Smooth muscle cell (in vitro differentiated cells): ENCODE measurements around the gene GRID1. TPM values are rescaled to one million over a fixed set of nuclear protein-coding genes. Genes with fewer than 3 reads are reported as not detected.

ENCODE experiments used
- DNase-seq: peaks from one replicate; lab custom pipeline; 2025; ENCODE audit not compliant: unreplicated experiment; lab: John Stamatoyannopoulos, UW
- H2AFZ ChIP-seq: fragments of 200-600 bp; sonication (generic); 2 replicates; pipeline ENCODE4 v1.6.0; 2016; ENCODE audit warnings: antibody characterized with exemption, low read depth, mild to moderate bottlenecking
- H3F3A ChIP-seq: fragments of 200-600 bp; sonication (generic); 2 replicates; pipeline ENCODE4 v1.6.0; 2017; ENCODE audit warnings: antibody characterized with exemption, low read depth
- H3K27ac ChIP-seq: fragments of 200-600 bp; sonication (generic); 2 replicates; pipeline ENCODE4 v1.5.1; 2016; ENCODE audit warnings: low read depth, mild to moderate bottlenecking
- H3K27me3 ChIP-seq: fragments of 200-600 bp; sonication (generic); 2 replicates; pipeline ENCODE4 v1.6.1; 2016; ENCODE audit warnings: low read depth, mild to moderate bottlenecking
- H3K36me3 ChIP-seq: fragments of 200-600 bp; sonication (generic); 2 replicates; pipeline ENCODE4 v1.5.1; 2016; ENCODE audit warnings: low read depth
- H3K4me1 ChIP-seq: fragments of 200-600 bp; sonication (generic); 2 replicates; pipeline ENCODE4 v1.5.1; 2016; ENCODE audit warnings: low read depth
- H3K4me2 ChIP-seq: fragments of 200-600 bp; sonication (generic); 2 replicates; pipeline ENCODE4 v1.6.0; 2016; ENCODE audit warnings: mild to moderate bottlenecking
- H3K4me3 ChIP-seq: fragments of 200-600 bp; sonication (generic); 2 replicates; pipeline ENCODE4 v1.5.1; 2016; ENCODE audit warnings: mild to moderate bottlenecking
- H3K79me2 ChIP-seq: fragments of 200-600 bp; sonication (generic); 2 replicates; pipeline ENCODE4 v1.6.0; 2016; ENCODE audit warnings: low read depth, mild to moderate bottlenecking
- H3K9ac ChIP-seq: fragments of 200-600 bp; sonication (generic); 2 replicates; pipeline ENCODE4 v1.6.0; 2016; ENCODE audit warnings: low read depth
- H3K9me3 ChIP-seq: fragments of 200-600 bp; sonication (generic); replicated peaks from 2 replicates; pipeline ENCODE4 v1.5.1; 2016; ENCODE audit warnings: low read depth
- H4K20me1 ChIP-seq: fragments of 200-600 bp; sonication (generic); 2 replicates; pipeline ENCODE4 v1.6.0; 2016; ENCODE audit warnings: low read depth
- CTCF ChIP-seq: fragments of 200-600 bp; sonication (generic); IDR thresholded peaks from 2 replicates; pipeline ENCODE4 v1.5.1; 2017; ENCODE audit warnings: borderline replicate concordance, mild to moderate bottlenecking, antibody characterized with exemption; ENCODE audit not compliant: insufficient read depth, poor library complexity, severe bottlenecking
- WGBS: methylation state at CpG from one replicate; pipeline ENCODE4 v1.1.7; 2016; ENCODE audit warnings: low lambda C conversion rate; 5-methylcytosine and 5-hydroxymethylcytosine counted together
- polyA plus RNA-seq: library from polyadenylated mRNA; unstranded; fragments of >200 nt; fragmentation: Nextera tagmentation; extraction: Ambion mirVana; gene quantifications from 2 replicates; pipeline ENCODE4 v1.2.1, GENCODE V29; 2016
- total RNA-seq: library from RNA; depleted of rRNA; stranded (reverse); fragments of >200 nt; gene quantifications from 2 replicates; pipeline ENCODE4 v1.2.3, GENCODE V29; 2014

GRID1 gene
- total and polyA plus RNA-seq, 2 experiments from 2014 or later, result 4.4 to 7.4 TPM

GRCh38 chr10:86087716-86088115 is 278.9 kb downstream of the GRID1 start:
- H3K79me2 ChIP-seq, result no peaks in the 10 kb centered on the region
- H3F3A ChIP-seq, result no peaks in the 10 kb centered on the region
- H4K20me1 ChIP-seq, result no peaks in the 10 kb centered on the region
- no peak overlapping the region for H2AFZ ChIP-seq
- no peaks in the 10 kb centered on the region for H3K27me3 ChIP-seq
- no peak for TF ChIP-seq CTCF
- no peak overlapping the region for H3K9ac ChIP-seq
- H3K4me3 ChIP-seq, result no peak overlapping the region
- H3K9me3 ChIP-seq, result no peaks in the 10 kb centered on the region
- WGBS, result 70% methylated on average over 9 of the region's 9 CpGs
- H3K4me2 ChIP-seq, result no peak overlapping the region
- DNase-seq, result no peak
- no peaks in the 10 kb centered on the region for H3K4me1 ChIP-seq
- no peaks in the 10 kb centered on the region for H3K36me3 ChIP-seq
- H3K27ac ChIP-seq, result no peak overlapping the region

GRCh38 chr10:86086418-86086817 is 280.2 kb downstream of the GRID1 start:
- H4K20me1 ChIP-seq, result no peaks in the 10 kb centered on the region
- H3K4me1 ChIP-seq, result no peaks in the 10 kb centered on the region
- H3K27ac ChIP-seq, result no peak overlapping the region
- WGBS, result 98% methylated on average over 4 of the region's 4 CpGs
- no peak overlapping the region for H3K4me3 ChIP-seq
- no peaks in the 10 kb centered on the region for H3K9me3 ChIP-seq
- no peaks in the 10 kb centered on the region for H3F3A ChIP-seq
- DNase-seq, result no peak
- H3K9ac ChIP-seq, result no peak overlapping the region
- no peaks in the 10 kb centered on the region for H3K27me3 ChIP-seq
- no peak overlapping the region for H3K4me2 ChIP-seq
- H2AFZ ChIP-seq, result no peak overlapping the region
- no peak for TF ChIP-seq CTCF
- H3K79me2 ChIP-seq, result no peaks in the 10 kb centered on the region
- no peaks in the 10 kb centered on the region for H3K36me3 ChIP-seq

- WGBS, result 94% methylated on average over 5 of the region's 5 CpGs
- H3K9ac ChIP-seq, result no peak overlapping the region
Observed at GRCh38 chr10:86085686-86086085, 280.9 kb downstream of the GRID1 start.

More at GRCh38 chr10:86085686-86086085, 280.9 kb downstream of the GRID1 start:
- H3K9me3 ChIP-seq, result no peaks in the 10 kb centered on the region
- no peaks in the 10 kb centered on the region for H3K4me1 ChIP-seq
- H3K27me3 ChIP-seq, result no peaks in the 10 kb centered on the region
- DNase-seq, result no peak
- H3K4me3 ChIP-seq, result no peak overlapping the region
- H2AFZ ChIP-seq, result no peak overlapping the region
- H3K27ac ChIP-seq, result no peak overlapping the region
- no peak for TF ChIP-seq CTCF
- H3F3A ChIP-seq, result no peaks in the 10 kb centered on the region
- no peaks in the 10 kb centered on the region for H4K20me1 ChIP-seq
- no peaks in the 10 kb centered on the region for H3K36me3 ChIP-seq
- no peaks in the 10 kb centered on the region for H3K79me2 ChIP-seq
- H3K4me2 ChIP-seq, result no peak overlapping the region
